Prostate gland (tissue), 2 donors: Measurements from ENCODE around the gene BBC3.

ENCODE experiments used
- POLR2A ChIP-seq: fragments of 450-650 bp; IDR thresholded peaks from one replicate; pipeline ENCODE4 v1.6.1; 2016; ENCODE audit warnings: antibody characterized with exemption, mild to moderate bottlenecking
- POLR2AphosphoS5 ChIP-seq: sonication (generic); formaldehyde crosslinking; IDR thresholded peaks from one replicate; pipeline ENCODE4 v1.6.1; 2017; ENCODE audit warnings: antibody characterized with exemption
- TF ChIP-seq, protein P1 (sequence below), 4 experiments: fragments of 200-600 bp in 2 of 4; fragments of 450-650 bp in 2 of 4; sonication (generic) in 2 of 4; IDR thresholded peaks; 1 replicate in 3 of 4; 2 replicates in 1 of 4; pipeline ENCODE4 v1.5.1; 2016 to 2019; ENCODE audit warnings: antibody characterized with exemption in 4 of 4, mild to moderate bottlenecking in 2 of 4, moderate library complexity in 2 of 4

DNA sequence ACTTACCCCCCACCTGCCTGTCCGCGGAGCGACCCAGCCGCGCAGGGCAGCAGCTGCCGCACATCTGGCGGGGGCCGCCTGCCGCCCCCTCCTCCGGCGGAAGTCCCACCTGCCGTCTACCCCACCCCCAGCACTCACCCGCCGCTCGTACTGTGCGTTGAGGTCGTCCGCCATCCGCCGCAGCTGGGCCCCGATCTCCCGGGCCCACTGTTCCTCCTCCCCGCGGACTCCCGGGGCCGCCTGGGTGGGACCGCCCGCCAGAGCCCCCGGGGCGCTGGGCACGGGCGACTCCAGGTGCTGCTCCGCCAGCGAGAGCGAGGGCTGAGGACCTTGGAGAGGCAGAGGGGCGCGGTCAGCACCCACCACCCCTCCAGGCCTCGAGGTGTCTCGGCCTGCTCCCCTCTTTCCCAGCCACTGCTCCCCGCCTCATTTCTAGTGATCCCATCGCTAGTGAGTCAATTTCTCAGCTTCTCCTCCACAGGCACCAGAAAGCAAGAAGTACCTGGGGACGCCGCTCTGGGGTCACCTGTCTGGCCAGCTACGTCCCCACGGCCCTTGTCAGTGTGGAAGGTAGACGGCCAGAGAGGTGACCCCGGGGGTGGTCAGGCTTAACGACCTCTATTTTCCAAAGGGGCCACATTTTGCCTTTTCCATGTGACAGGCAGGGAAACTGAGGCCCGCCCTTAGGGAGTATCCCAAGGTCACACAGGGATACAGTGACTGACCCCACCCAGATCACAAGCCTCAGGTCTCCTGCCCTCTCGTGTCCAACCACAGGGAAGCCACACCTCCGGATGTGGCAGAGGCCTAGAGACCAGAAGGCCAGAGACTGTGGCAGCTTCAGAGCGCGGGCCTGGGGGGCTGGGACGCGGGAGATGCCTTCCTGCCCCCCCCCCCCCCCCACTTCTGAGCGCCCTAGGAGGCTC lies 4.3 kb downstream of the BBC3 start:
- TF ChIP-seq, protein P1, sequence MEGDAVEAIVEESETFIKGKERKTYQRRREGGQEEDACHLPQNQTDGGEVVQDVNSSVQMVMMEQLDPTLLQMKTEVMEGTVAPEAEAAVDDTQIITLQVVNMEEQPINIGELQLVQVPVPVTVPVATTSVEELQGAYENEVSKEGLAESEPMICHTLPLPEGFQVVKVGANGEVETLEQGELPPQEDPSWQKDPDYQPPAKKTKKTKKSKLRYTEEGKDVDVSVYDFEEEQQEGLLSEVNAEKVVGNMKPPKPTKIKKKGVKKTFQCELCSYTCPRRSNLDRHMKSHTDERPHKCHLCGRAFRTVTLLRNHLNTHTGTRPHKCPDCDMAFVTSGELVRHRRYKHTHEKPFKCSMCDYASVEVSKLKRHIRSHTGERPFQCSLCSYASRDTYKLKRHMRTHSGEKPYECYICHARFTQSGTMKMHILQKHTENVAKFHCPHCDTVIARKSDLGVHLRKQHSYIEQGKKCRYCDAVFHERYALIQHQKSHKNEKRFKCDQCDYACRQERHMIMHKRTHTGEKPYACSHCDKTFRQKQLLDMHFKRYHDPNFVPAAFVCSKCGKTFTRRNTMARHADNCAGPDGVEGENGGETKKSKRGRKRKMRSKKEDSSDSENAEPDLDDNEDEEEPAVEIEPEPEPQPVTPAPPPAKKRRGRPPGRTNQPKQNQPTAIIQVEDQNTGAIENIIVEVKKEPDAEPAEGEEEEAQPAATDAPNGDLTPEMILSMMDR (IDR thresholded peaks at IDR 0.05): no peak
- TF ChIP-seq POLR2AphosphoS5 (peak; percentile 51), POLR2A (peak; percentile 43)
